GM21576 (cell line): ENCODE data around the gene FOXI1.

Experiments
- ATAC-seq: cut with Tn5 transposase; IDR thresholded peaks from one replicate; pipeline ENCODE4 v1.9.1; 2021; ENCODE audit warnings: mild to moderate bottlenecking, moderate library complexity; ENCODE audit not compliant: unreplicated experiment

FOXI1 gene

DNA sequence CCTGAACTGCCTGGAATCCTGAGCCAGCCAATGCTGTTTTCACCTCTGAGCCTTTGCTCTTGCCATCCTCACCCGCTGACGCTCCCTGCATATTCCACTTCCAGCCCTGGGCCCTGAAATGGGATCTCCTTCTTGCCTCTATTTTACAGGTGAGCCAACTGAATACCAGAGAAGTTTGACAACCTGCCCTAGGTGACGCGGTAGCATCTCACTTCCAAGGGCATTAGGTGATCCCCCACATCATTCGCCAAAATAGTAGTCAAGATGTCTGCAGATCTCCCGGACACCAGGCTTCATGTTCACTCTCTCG lies 43.5 kb downstream of the FOXI1 start:
- ATAC-seq: no peak

DNA sequence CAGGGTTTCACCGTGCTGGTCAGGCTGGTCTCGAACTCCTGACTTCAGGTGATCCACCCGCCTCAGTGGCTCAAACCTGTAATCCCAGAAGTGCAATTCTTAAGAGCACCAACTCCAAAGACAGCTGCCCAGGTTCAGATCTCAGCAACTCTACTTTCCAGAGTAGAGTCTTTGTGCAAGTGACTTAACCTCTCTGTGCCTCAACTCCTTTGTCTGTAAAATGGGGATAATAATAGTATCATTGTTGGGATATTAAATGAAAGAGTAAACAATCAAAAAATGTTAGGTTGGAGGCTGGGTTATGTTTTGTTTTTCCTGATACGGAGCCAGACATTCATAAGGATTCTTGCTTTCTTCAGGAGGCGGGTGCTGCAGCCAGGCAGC lies 45.0 kb downstream of the FOXI1 start:
- no peak for ATAC-seq

DNA sequence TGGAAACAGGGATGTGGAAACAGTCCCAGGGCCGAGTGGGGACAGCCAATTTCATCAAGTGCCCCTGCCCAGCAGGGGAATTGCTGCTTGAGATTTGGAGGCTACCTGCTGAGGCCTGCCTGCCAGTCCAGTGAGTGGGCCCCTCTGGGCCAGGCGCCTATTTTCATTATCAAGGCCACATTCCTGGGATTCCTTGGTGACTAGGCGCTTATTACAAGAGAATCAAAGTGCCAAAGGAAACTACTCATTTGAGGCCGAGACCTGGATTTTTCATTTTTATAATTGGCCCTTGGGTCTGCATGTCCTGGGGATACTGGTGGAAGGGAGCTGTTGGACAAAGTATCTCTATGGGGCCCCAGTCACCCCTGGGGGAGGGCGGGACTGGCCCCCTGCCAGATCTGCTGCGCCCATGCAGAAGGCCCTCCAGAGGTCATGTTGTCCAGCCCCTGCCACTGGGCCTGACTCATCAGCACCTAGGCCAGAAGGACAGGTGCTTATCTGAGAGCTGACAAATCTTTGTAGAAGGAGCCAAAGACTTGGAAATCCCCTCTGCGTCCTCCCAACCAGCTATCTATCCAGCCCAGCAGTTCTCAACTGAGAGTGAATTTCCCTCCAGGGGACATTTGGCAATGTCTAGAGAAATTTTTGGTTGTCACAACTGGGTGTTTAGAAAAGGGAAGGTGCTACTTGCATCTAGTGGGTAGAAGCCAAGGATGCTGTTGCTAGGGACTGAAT lies 45.6 kb downstream of the FOXI1 start:
- no peak for ATAC-seq

DNA sequence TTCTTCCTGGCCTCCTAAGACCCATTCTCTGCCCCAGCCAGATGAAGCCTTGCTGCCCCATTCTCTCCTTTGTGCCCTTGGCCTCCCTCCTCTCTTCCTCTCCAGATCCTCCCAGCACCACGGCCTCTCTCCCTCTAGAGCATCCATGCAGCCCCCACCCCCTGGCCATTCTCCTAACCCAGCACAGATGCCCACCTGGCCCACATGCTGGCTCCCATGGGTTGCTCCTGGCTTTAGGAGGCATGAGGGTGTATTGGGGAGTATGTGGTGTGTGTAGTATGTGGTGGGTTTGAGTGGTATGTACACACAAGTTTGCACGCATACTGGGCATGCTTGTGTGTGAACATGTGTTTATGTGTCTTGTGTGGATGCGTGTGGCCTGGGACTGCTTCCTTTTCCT lies 47.1 kb downstream of the FOXI1 start:
- no peak for ATAC-seq

DNA sequence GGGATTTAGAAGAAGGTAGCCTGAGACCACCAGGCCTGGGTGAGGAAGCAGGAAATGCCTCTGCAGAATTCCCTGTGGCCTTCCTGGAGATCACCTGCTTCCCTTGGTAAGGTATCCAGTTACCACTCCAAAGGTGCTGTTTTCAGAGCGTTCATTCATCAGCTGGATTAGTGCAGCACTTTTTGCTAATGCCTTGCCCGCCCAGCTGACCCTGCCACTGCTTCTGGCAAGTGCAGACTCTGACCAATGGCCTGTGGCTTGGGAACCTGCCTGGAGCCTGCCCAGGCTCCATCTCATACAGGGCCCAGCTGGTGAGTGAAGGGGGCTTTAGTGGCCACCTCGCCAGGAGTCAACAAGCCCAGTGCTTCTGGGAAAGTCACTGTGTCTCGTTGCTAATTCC lies 48.6 kb downstream of the FOXI1 start:
- no peak for ATAC-seq

DNA sequence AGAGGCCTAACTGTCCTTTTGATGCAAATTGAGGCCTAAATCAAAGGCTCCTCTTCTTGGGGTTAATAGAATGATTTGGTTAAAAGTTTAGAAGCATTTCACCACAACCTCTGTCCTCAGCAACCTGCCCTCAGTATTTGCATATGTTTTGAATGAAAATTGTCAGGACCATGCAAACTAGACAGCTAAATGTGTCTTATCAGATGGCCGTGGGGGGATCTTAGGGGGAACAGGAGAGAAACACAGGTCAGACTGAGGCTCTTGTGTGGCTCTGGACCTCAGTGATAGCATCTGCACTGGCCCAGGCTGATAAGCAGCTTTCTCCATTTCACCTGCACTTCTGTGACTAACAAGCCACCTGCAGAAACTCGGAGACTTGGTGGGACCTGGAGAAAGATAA lies 49.0 kb downstream of the FOXI1 start:
- no peak for ATAC-seq

DNA sequence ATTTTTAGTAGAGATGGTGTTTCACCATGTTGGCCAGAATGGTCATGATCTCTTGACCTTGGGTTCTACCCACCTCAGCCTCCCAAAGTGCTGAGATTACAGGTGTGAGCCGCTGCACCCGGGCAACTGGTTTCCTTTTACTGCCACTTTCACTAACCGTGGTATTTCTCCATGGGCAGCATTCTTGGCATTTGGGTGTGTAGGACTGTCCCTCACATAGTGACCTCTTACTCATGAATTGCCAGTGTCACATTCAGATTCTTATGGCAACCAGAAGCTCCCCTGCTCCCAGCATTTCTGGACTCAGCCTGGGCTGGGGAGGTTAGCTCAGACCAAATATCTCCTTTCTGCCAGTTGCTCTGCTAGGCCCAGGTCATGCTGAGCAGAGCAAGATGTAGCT lies 50.1 kb downstream of the FOXI1 start:
- no peak for ATAC-seq

DNA sequence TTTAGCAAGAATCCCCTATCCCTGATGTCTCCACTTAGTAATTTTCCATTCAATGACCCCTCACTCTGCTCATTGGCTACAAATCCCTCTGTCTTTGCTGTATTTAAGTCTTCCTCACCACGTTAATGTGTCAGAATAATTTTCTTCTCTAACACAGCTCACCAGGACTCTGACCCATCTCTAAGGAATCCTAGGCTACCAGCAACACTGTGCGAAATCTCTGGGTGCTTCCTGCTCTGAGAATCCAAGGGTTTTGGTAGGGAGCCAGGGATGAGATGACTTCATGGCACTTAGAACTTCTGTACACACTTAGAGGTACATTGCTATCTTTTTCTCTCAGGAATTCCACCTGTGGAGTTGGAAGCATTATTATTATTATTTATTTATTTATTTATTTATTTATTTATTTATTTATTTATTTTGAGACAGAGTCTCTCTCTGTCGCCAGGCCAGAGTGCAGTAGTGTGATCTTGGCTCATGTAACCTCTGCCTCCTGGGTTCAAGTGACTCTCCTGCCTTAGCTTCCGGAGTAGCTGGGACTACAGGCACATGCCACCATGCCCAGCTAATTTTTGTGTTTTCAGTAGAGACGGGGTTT lies 53.5 kb downstream of the FOXI1 start:
- ATAC-seq: no peak
